Measurements from ENCODE around the gene AKT3. TPM values are rescaled to one million over a fixed set of nuclear protein-coding genes. Genes with fewer than 3 reads are reported as not detected.
A peak's percentile ranks its signal among the peaks of the same experiment; 100 is the strongest.
"Not testable (repeated sequence)": the region's sequence is repeated elsewhere in the genome, so short reads cannot be mapped to it uniquely, and the experiment has no call there.

Gene AKT3
- 24.6 TPM for polyA plus RNA-seq (2013, experiment 1 of 4)
- polyA plus RNA-seq (2013, experiment 2 of 4): 22.5 TPM
- polyA plus RNA-seq (2013, experiment 3 of 4): 16.4 TPM
- 18.5 TPM for polyA plus RNA-seq (2013, experiment 4 of 4)

- H3K36me3 ChIP-seq (ENCODE audit: control insufficient read depth, insufficient read depth, low read length): no peaks in the 10 kb centered on the region
- H3K4me1 ChIP-seq (ENCODE audit: control insufficient read depth, insufficient read depth, low read length): peaks cover 4% of the 10 kb centered on the region
- peak within 1 kb of the TSS; percentile 86 for H3K27ac ChIP-seq (ENCODE audit: insufficient read depth, low read depth, low read length, poor library complexity, severe bottlenecking)
- H3K4me3 ChIP-seq (ENCODE audit: insufficient read depth, low read depth, low read length): peak within 1 kb of the TSS; percentile 58
- WGBS, 2 experiments: 1% methylated on average over 27 to 30 of the region's 32 CpGs
- peaks cover 11% of the 10 kb centered on the region for H3K27me3 ChIP-seq (ENCODE audit: control insufficient read depth, insufficient read depth, low read length, poor library complexity, severe bottlenecking)
- H3K9me3 ChIP-seq (ENCODE audit: control insufficient read depth, low read length): no peaks in the 10 kb centered on the region
These were observed at the start of gene AKT3 for GRCh38 chr1:243850202-243850451. TSS of gene AKT3 (minus strand) at chr1:243850243. CDS start at chr1:243843170, 7,073 bp downstream.

GRCh38 chr1:243898278-243898677 is 48.2 kb upstream of the AKT3 start:
- H3K4me1 ChIP-seq (ENCODE audit: control insufficient read depth, insufficient read depth, low read length): peaks cover 5% of the 10 kb centered on the region
- H3K27ac ChIP-seq (ENCODE audit: insufficient read depth, low read depth, low read length, poor library complexity, severe bottlenecking): no peak overlapping the region
- H3K36me3 ChIP-seq (ENCODE audit: control insufficient read depth, insufficient read depth, low read length): no peaks in the 10 kb centered on the region
- no peaks in the 10 kb centered on the region for H3K27me3 ChIP-seq (ENCODE audit: control insufficient read depth, insufficient read depth, low read length, poor library complexity, severe bottlenecking)
- no peak overlapping the region for H3K4me3 ChIP-seq (ENCODE audit: insufficient read depth, low read depth, low read length)
- H3K9me3 ChIP-seq (ENCODE audit: control insufficient read depth, low read length): no peaks in the 10 kb centered on the region
- WGBS, 2 experiments: 91 to 98% methylated on average over 2 of the region's 2 CpGs

- 65 to 68% methylated on average over 2 of the region's 2 CpGs for WGBS, 2 experiments
- H3K4me1 ChIP-seq (ENCODE audit: control insufficient read depth, insufficient read depth, low read length): peaks cover 5% of the 10 kb centered on the region
These were observed 46.3 kb upstream of the AKT3 start for GRCh38 chr1:243896313-243896712.

GRCh38 chr1:243892456-243892855 is 42.4 kb upstream of the AKT3 start:
- WGBS, 2 experiments: 90 to 100% methylated on average over 3 of the region's 3 CpGs
- Histone ChIP-seq H3K36me3 (ENCODE audit: control insufficient read depth, insufficient read depth, low read length) (no peaks in the 10 kb centered on the region), H3K9me3 (ENCODE audit: control insufficient read depth, low read length) (no peaks in the 10 kb centered on the region), H3K27me3 (ENCODE audit: control insufficient read depth, insufficient read depth, low read length, poor library complexity, severe bottlenecking) (no peaks in the 10 kb centered on the region), H3K27ac (ENCODE audit: insufficient read depth, low read depth, low read length, poor library complexity, severe bottlenecking) (no peak overlapping the region), H3K4me1 (ENCODE audit: control insufficient read depth, insufficient read depth, low read length) (peaks cover 5% of the 10 kb centered on the region), H3K4me3 (ENCODE audit: insufficient read depth, low read depth, low read length) (no peak overlapping the region)

More at GRCh38 chr1:243896313-243896712, 46.3 kb upstream of the AKT3 start:
- H3K36me3 ChIP-seq (ENCODE audit: control insufficient read depth, insufficient read depth, low read length): no peaks in the 10 kb centered on the region
- no peaks in the 10 kb centered on the region for H3K9me3 ChIP-seq (ENCODE audit: control insufficient read depth, low read length)
- H3K27ac ChIP-seq (ENCODE audit: insufficient read depth, low read depth, low read length, poor library complexity, severe bottlenecking): no peak overlapping the region
- no peaks in the 10 kb centered on the region for H3K27me3 ChIP-seq (ENCODE audit: control insufficient read depth, insufficient read depth, low read length, poor library complexity, severe bottlenecking)
- H3K4me3 ChIP-seq (ENCODE audit: insufficient read depth, low read depth, low read length): no peak overlapping the region

- Histone ChIP-seq H3K9me3 (ENCODE audit: control insufficient read depth, low read length) (no peaks in the 10 kb centered on the region), H3K36me3 (ENCODE audit: control insufficient read depth, insufficient read depth, low read length) (no peaks in the 10 kb centered on the region), H3K27me3 (ENCODE audit: control insufficient read depth, insufficient read depth, low read length, poor library complexity, severe bottlenecking) (no peaks in the 10 kb centered on the region), H3K4me3 (ENCODE audit: insufficient read depth, low read depth, low read length) (no peak overlapping the region), H3K27ac (ENCODE audit: insufficient read depth, low read depth, low read length, poor library complexity, severe bottlenecking) (no peak overlapping the region), H3K4me1 (ENCODE audit: control insufficient read depth, insufficient read depth, low read length) (no peaks in the 10 kb centered on the region)
- 89 to 94% methylated on average over 2 of the region's 2 CpGs for WGBS, 2 experiments
These were observed 40.5 kb upstream of the AKT3 start for GRCh38 chr1:243890576-243890975.

- Histone ChIP-seq H3K27me3 (ENCODE audit: control insufficient read depth, insufficient read depth, low read length, poor library complexity, severe bottlenecking) (no peaks in the 10 kb centered on the region), H3K9me3 (ENCODE audit: control insufficient read depth, low read length) (no peaks in the 10 kb centered on the region), H3K27ac (ENCODE audit: insufficient read depth, low read depth, low read length, poor library complexity, severe bottlenecking) (no peak overlapping the region), H3K4me3 (ENCODE audit: insufficient read depth, low read depth, low read length) (no peak overlapping the region), H3K36me3 (ENCODE audit: control insufficient read depth, insufficient read depth, low read length) (no peaks in the 10 kb centered on the region), H3K4me1 (ENCODE audit: control insufficient read depth, insufficient read depth, low read length) (no peaks in the 10 kb centered on the region)
- WGBS, 2 experiments: 76 to 78% methylated on average over 1 of the region's 1 CpG
These were observed 35.8 kb upstream of the AKT3 start for GRCh38 chr1:243885806-243886205.

DNA sequence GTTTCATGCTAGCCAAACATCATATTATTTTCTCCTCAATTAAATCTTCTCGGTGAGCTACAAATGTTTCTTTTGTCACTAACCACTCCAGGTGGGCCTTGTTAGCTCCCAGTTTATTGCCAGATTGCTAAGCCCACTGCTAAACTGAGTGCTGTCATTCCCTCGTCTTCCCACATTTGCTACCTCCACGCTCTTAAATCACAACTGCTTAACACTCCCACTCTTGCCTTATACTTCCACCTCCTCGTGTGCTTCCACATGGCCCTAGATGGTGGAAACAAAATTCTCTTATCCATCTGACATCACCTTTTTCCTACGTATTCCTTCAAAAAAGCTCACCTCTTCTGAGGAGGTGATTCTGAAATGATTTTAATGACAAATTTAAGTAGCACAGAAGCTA is 34.6 kb upstream of the AKT3 start:
- H3K27me3 ChIP-seq (ENCODE audit: control insufficient read depth, insufficient read depth, low read length, poor library complexity, severe bottlenecking): no peaks in the 10 kb centered on the region
- no peak overlapping the region for H3K4me3 ChIP-seq (ENCODE audit: insufficient read depth, low read depth, low read length)
- WGBS, 2 experiments: 83 to 87% methylated on average over 4 to 5 of the region's 5 CpGs
- no peaks in the 10 kb centered on the region for H3K9me3 ChIP-seq (ENCODE audit: control insufficient read depth, low read length)
- H3K27ac ChIP-seq (ENCODE audit: insufficient read depth, low read depth, low read length, poor library complexity, severe bottlenecking): no peak overlapping the region
- no peaks in the 10 kb centered on the region for H3K36me3 ChIP-seq (ENCODE audit: control insufficient read depth, insufficient read depth, low read length)
- H3K4me1 ChIP-seq (ENCODE audit: control insufficient read depth, insufficient read depth, low read length): no peaks in the 10 kb centered on the region

DNA sequence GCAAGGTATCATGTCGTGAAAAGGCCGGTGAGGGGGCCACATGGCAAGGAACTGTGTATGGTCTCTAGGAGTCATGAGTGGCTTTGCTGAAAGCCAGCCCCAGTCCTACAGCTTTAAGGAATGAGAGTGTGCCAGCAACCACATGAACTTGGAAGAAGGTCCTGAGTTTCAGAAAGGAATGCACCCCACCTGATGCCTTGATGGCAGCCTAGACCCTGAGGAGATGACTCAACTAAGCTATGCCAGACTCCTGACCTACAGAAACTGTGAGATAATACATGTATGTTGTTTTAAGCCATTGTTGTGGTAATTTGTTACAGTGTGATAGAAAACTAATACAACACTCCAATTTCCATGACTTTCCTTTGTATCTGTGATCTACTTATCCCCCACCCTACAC is 33.5 kb upstream of the AKT3 start:
- H3K4me3 ChIP-seq (ENCODE audit: insufficient read depth, low read depth, low read length): no peak overlapping the region
- no peaks in the 10 kb centered on the region for H3K9me3 ChIP-seq (ENCODE audit: control insufficient read depth, low read length)
- H3K36me3 ChIP-seq (ENCODE audit: control insufficient read depth, insufficient read depth, low read length): no peaks in the 10 kb centered on the region
- no peak overlapping the region for H3K27ac ChIP-seq (ENCODE audit: insufficient read depth, low read depth, low read length, poor library complexity, severe bottlenecking)
- H3K4me1 ChIP-seq (ENCODE audit: control insufficient read depth, insufficient read depth, low read length): no peaks in the 10 kb centered on the region
- 93 to 96% methylated on average over 2 of the region's 2 CpGs for WGBS, 2 experiments
- no peaks in the 10 kb centered on the region for H3K27me3 ChIP-seq (ENCODE audit: control insufficient read depth, insufficient read depth, low read length, poor library complexity, severe bottlenecking)

GRCh38 chr1:243882276-243882675 is 32.2 kb upstream of the AKT3 start:
- no peaks in the 10 kb centered on the region for H3K36me3 ChIP-seq (ENCODE audit: control insufficient read depth, insufficient read depth, low read length)
- WGBS, 2 experiments: 94 to 96% methylated on average over 3 of the region's 3 CpGs
- H3K27ac ChIP-seq (ENCODE audit: insufficient read depth, low read depth, low read length, poor library complexity, severe bottlenecking): no peak overlapping the region
- H3K4me1 ChIP-seq (ENCODE audit: control insufficient read depth, insufficient read depth, low read length): no peaks in the 10 kb centered on the region
- H3K4me3 ChIP-seq (ENCODE audit: insufficient read depth, low read depth, low read length): no peak overlapping the region
- no peaks in the 10 kb centered on the region for H3K9me3 ChIP-seq (ENCODE audit: control insufficient read depth, low read length)
- no peaks in the 10 kb centered on the region for H3K27me3 ChIP-seq (ENCODE audit: control insufficient read depth, insufficient read depth, low read length, poor library complexity, severe bottlenecking)

DNA sequence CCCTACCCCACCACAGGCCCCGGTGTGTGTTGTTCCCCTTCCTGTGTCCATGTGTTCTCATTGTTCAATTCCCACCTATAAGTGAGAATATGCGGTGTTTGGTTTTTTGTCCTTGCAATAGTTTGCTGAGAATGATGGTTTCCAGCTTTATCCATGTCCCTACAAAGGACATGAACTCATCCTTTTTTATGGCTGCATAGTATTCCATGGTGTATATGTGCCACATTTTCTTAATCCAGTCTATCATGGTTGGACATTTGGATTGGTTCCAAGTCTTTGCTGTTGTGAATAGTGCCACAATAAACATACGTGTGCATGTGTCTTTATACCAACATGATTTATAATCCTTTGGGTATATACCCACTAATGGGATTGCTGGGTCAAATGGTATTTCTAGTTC is 27.0 kb upstream of the AKT3 start:
- not testable (repeated sequence) for H3K27me3 ChIP-seq (ENCODE audit: control insufficient read depth, insufficient read depth, low read length, poor library complexity, severe bottlenecking)

More for the DNA sequence above, 27.0 kb upstream of the AKT3 start:
- not testable (repeated sequence) for H3K4me3 ChIP-seq (ENCODE audit: insufficient read depth, low read depth, low read length); H3K36me3 ChIP-seq (ENCODE audit: control insufficient read depth, insufficient read depth, low read length); H3K9me3 ChIP-seq (ENCODE audit: control insufficient read depth, low read length); H3K4me1 ChIP-seq (ENCODE audit: control insufficient read depth, insufficient read depth, low read length); H3K27ac ChIP-seq (ENCODE audit: insufficient read depth, low read depth, low read length, poor library complexity, severe bottlenecking)
- WGBS, 2 experiments: 80 to 100% methylated on average over 1 to 2 of the region's 3 CpGs

Data from ectodermal cell (in vitro differentiated cells).